ENCODE results near the gene APOL1. TPM values are rescaled to one million over a fixed set of nuclear protein-coding genes. Genes with fewer than 3 reads are reported as not detected.

APOL1 gene
- total RNA-seq, 2 donors from 2014 or later: 19.6 to 22.9 TPM

DNA sequence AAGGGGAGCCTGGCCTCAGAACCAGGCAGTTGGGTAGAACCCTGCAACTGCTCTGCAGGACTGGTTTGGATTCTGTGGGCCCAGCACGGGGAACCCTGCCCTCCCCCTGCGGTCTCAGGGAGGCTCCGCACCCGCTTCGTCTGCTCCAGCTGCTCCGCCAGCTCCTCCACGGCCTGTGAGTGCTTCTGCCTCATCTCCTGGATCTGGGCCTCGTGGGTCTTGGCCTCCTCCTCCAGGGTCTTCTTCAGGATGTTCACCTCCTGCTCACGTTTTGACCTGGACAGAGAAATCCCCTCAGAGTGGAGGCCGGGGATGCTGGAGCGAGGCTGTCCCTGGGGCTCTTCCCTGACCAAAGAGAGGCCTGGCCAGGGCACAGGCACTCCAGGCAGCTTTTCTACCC lies 41.9 kb downstream of the APOL1 start:
- H3K4me3 ChIP-seq: no peak overlapping the region
- intact Hi-C loops (cut with DNase I): no loop called here
- no peak overlapping the region for H3K27ac ChIP-seq
- TF ChIP-seq, protein P1, sequence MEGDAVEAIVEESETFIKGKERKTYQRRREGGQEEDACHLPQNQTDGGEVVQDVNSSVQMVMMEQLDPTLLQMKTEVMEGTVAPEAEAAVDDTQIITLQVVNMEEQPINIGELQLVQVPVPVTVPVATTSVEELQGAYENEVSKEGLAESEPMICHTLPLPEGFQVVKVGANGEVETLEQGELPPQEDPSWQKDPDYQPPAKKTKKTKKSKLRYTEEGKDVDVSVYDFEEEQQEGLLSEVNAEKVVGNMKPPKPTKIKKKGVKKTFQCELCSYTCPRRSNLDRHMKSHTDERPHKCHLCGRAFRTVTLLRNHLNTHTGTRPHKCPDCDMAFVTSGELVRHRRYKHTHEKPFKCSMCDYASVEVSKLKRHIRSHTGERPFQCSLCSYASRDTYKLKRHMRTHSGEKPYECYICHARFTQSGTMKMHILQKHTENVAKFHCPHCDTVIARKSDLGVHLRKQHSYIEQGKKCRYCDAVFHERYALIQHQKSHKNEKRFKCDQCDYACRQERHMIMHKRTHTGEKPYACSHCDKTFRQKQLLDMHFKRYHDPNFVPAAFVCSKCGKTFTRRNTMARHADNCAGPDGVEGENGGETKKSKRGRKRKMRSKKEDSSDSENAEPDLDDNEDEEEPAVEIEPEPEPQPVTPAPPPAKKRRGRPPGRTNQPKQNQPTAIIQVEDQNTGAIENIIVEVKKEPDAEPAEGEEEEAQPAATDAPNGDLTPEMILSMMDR (IDR thresholded peaks at IDR 0.05): no peak
- no peak for TF ChIP-seq POLR2A (IDR thresholded peaks at IDR 0.05)
- no peak for TF ChIP-seq POLR2AphosphoS5 (IDR thresholded peaks at IDR 0.05)
- no peaks in the 10 kb centered on the region for H3K27me3 ChIP-seq (replicated peaks; ENCODE audit: insufficient read depth)
- 89% methylated on average over 11 of the region's 11 CpGs for WGBS
- peaks cover 69 to 72% of the 10 kb centered on the region in 2 donors for H3K36me3 ChIP-seq
- H3K9me3 ChIP-seq: no peaks in the 10 kb centered on the region
- DNase-seq (ENCODE audit: low spot score): no peak
- no peaks in the 10 kb centered on the region for H3K4me1 ChIP-seq (replicated peaks)

DNA sequence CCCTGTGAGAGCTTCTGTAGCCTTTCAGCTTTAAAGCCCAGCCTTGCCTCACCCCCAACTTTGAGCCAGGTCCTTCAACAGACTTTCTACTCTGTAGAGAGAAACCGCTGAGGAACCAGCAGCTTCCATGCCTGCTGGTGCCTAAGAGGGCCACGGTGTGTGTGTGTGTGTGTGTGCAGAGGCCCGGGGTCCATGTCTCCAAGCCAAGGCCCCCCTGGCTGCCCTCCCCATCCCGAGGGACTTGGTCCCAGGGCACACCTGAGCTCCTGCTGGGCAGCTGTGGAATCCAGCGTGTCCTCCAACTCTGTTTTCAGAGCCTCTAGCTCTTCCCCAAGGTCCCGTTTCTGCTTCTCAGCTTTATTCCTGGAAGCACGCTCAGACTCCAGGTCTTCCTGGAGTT lies 42.3 kb downstream of the APOL1 start:
- no peak overlapping the region for H3K4me3 ChIP-seq
- H3K4me1 ChIP-seq (replicated peaks): no peaks in the 10 kb centered on the region
- H3K36me3 ChIP-seq: peaks cover 71 to 74% of the 10 kb centered on the region in 2 donors
- no peak for DNase-seq (ENCODE audit: low spot score)
- TF ChIP-seq POLR2AphosphoS5 (IDR thresholded peaks at IDR 0.05) (no peak), POLR2A (IDR thresholded peaks at IDR 0.05) (no peak)
- TF ChIP-seq, protein P1 (IDR thresholded peaks at IDR 0.05): no peak
- no peaks in the 10 kb centered on the region for H3K27me3 ChIP-seq (replicated peaks; ENCODE audit: insufficient read depth)
- no peak overlapping the region for H3K27ac ChIP-seq
- 96% methylated on average over 7 of the region's 7 CpGs for WGBS
- no peaks in the 10 kb centered on the region for H3K9me3 ChIP-seq
- intact Hi-C loops (cut with DNase I): no loop called here

DNA sequence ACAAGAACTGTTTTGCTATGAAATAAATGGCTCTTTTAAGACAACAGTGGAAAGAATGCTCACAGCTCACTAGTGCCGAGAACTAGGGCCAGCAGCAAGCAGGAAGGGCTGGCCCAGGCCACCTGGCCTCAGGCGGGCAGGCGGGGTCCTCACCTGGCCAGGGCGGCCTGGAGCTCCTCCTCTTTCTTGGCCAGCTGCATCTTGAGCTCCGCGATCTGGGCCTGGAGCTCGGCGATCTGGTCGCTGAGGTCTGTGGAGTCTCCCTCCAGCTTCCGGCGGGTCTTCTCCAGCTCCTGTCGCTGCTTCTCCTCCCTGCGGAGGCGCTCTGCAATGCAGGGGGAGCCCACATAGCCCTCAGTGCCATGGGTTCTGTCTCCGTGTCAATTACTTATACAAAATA lies 43.8 kb downstream of the APOL1 start:
- 94% methylated on average over 15 of the region's 15 CpGs for WGBS
- TF ChIP-seq POLR2AphosphoS5 (IDR thresholded peaks at IDR 0.05) (no peak), POLR2A (IDR thresholded peaks at IDR 0.05) (no peak)
- TF ChIP-seq, protein P1 (IDR thresholded peaks at IDR 0.05): no peak
- H3K36me3 ChIP-seq: peaks cover 76 to 86% of the 10 kb centered on the region in 2 donors
- peaks cover 3% of the 10 kb centered on the region for H3K4me1 ChIP-seq (replicated peaks)
- H3K9me3 ChIP-seq: no peaks in the 10 kb centered on the region
- no peak overlapping the region for H3K27ac ChIP-seq
- intact Hi-C loops (cut with DNase I): no loop called here
- no peak for DNase-seq (ENCODE audit: low spot score)
- H3K27me3 ChIP-seq (replicated peaks; ENCODE audit: insufficient read depth): no peaks in the 10 kb centered on the region
- H3K4me3 ChIP-seq: no peak overlapping the region

DNA sequence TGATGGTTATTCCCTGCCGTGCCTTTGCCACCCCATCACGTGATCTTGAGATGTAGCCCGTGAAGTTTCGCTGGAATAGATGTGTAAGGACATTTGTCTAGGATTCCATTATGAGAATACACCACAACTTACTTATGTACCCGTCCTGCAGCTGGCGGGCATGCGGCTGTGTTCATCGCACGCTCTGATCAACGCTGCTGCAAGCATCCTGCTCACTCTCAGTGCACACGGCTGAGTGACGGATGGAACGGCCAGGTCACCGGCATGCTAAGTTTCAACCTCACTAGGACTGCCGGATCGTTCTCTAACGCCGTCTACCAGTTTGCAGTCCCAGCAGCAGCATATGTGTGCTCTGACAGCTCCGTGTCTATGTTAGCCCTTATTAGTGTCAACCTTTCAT lies 44.6 kb downstream of the APOL1 start:
- Histone ChIP-seq H3K27me3 (replicated peaks; ENCODE audit: insufficient read depth) (no peaks in the 10 kb centered on the region), H3K9me3 (no peaks in the 10 kb centered on the region), H3K4me1 (replicated peaks) (peaks cover 11% of the 10 kb centered on the region), H3K36me3 (peaks cover 68 to 82% of the 10 kb centered on the region in 2 donors), H3K27ac (no peak overlapping the region), H3K4me3 (no peak overlapping the region)
- DNase-seq (ENCODE audit: low spot score): no peak
- no peak for TF ChIP-seq POLR2AphosphoS5 (IDR thresholded peaks at IDR 0.05)
- TF ChIP-seq, protein P1 (IDR thresholded peaks at IDR 0.05): no peak
- no peak for TF ChIP-seq POLR2A (IDR thresholded peaks at IDR 0.05)
- intact Hi-C loops (cut with DNase I): no loop called here
- WGBS: 85% methylated on average over 19 of the region's 19 CpGs

DNA sequence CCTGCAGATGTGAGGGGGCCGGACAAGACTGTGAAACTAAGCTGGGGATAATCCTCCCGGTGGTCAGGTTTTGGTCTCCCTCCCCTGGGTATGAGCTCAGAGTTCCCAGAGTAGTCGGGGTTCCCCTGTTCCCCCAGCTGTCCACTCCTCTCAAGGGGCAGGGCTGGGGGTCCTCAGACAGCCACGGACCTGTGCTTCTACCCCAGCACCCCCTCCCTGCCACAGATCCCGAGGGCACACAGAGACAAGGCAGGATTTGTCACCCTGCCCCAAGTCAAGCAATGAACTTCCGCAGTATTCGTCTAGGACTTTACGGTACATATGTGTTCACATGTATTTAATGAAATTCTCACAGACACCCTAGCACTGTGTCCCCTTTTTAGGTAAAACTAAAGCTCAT lies 45.2 kb downstream of the APOL1 start:
- Histone ChIP-seq H3K4me1 (replicated peaks) (peaks cover 11% of the 10 kb centered on the region), H3K27ac (no peak overlapping the region), H3K27me3 (replicated peaks; ENCODE audit: insufficient read depth) (no peaks in the 10 kb centered on the region), H3K9me3 (no peaks in the 10 kb centered on the region), H3K36me3 (peaks cover 65 to 84% of the 10 kb centered on the region in 2 donors), H3K4me3 (no peak overlapping the region)
- no peak for DNase-seq (ENCODE audit: low spot score)
- TF ChIP-seq POLR2A (IDR thresholded peaks at IDR 0.05) (no peak), POLR2AphosphoS5 (IDR thresholded peaks at IDR 0.05) (no peak)
- TF ChIP-seq, protein P1 (IDR thresholded peaks at IDR 0.05): no peak
- intact Hi-C loops (cut with DNase I): no loop called here
- 87% methylated on average over 8 of the region's 8 CpGs for whole genome bisulfite sequencing

All from prostate gland (tissue), 2 donors.